Neural crest cell (in vitro differentiated cells): ENCODE results near the gene DLX3. TPM values are rescaled to one million over a fixed set of nuclear protein-coding genes. Genes with fewer than 3 reads are reported as not detected.

ENCODE experiments used
- DNase-seq: peaks from one replicate; pipeline ENCODE4 v3.0.0; 2021; ENCODE audit warnings: low read depth, mixed read lengths, low spot score
- H3K27ac Mint-ChIP-seq: one replicate; pipeline ENCODE4 v1.8.0; 2021; ENCODE audit warnings: mild to moderate bottlenecking, mixed read lengths; ENCODE audit not compliant: unreplicated experiment
- H3K27me3 Mint-ChIP-seq: 2 replicates; pipeline ENCODE4 v1.8.0; 2021; ENCODE audit warnings: low read depth, mild to moderate bottlenecking, mixed read lengths
- H3K36me3 Mint-ChIP-seq: 2 replicates; pipeline ENCODE4 v1.8.0; 2021; ENCODE audit warnings: low read depth, mild to moderate bottlenecking, mixed read lengths
- H3K4me1 Mint-ChIP-seq: 2 replicates; pipeline ENCODE4 v1.8.0; 2021; ENCODE audit warnings: mixed read lengths
- H3K4me3 Mint-ChIP-seq: one replicate; pipeline ENCODE4 v1.8.0; 2021; ENCODE audit warnings: mild to moderate bottlenecking, mixed read lengths
- H3K9me3 Mint-ChIP-seq: 2 replicates; pipeline ENCODE4 v1.8.0; 2021; ENCODE audit warnings: mixed read lengths
- CTCF ChIP-seq: fragments of 200-600 bp; sonication (generic); conservative IDR thresholded peaks from 2 replicates; pipeline ENCODE4 v1.5.0; 2021; ENCODE audit warnings: antibody characterized with exemption, mild to moderate bottlenecking
- total RNA-seq: library from RNA; stranded (reverse); gene quantifications from 2 replicates; pipeline ENCODE4 v1.2.1, GENCODE V29; 2021

Gene DLX3
- total RNA-seq, 1 donor from 2014 or later = 1.0 TPM

- Mint-ChIP-seq H3K36me3 (no peaks in the 10 kb centered on the region), H3K27ac (no peak overlapping the region), H3K4me1 (peaks cover 27% of the 10 kb centered on the region), H3K9me3 (no peaks in the 10 kb centered on the region), H3K27me3 (peaks cover 20% of the 10 kb centered on the region), H3K4me3 (no peak overlapping the region)
- DNase-seq = peak; percentile 96
- TF ChIP-seq CTCF = peak; percentile 94
Measured at GRCh38 chr17:50026837-50027171, 31.8 kb upstream of the DLX3 start.

GRCh38 chr17:50026046-50026675, 31.1 kb upstream of the DLX3 start:
- H3K36me3 Mint-ChIP-seq = no peaks in the 10 kb centered on the region
- no peak overlapping the region for H3K4me3 Mint-ChIP-seq
- H3K27ac Mint-ChIP-seq = no peak overlapping the region
- H3K4me1 Mint-ChIP-seq = peaks cover 27% of the 10 kb centered on the region
- H3K27me3 Mint-ChIP-seq = peaks cover 20% of the 10 kb centered on the region
- DNase-seq = no peak
- no peak for TF ChIP-seq CTCF
- no peaks in the 10 kb centered on the region for H3K9me3 Mint-ChIP-seq

- H3K27me3 Mint-ChIP-seq = peaks cover 18% of the 10 kb centered on the region
- no peak overlapping the region for H3K27ac Mint-ChIP-seq
- peaks cover 27% of the 10 kb centered on the region for H3K4me1 Mint-ChIP-seq
- H3K9me3 Mint-ChIP-seq = no peaks in the 10 kb centered on the region
- H3K36me3 Mint-ChIP-seq = no peaks in the 10 kb centered on the region
- no peak overlapping the region for H3K4me3 Mint-ChIP-seq
- no peak for TF ChIP-seq CTCF
- DNase-seq = no peak
Measured at GRCh38 chr17:50024808-50025207, 29.8 kb upstream of the DLX3 start.

- Mint-ChIP-seq H3K36me3 (no peaks in the 10 kb centered on the region), H3K27ac (no peak overlapping the region), H3K9me3 (no peaks in the 10 kb centered on the region), H3K4me3 (no peak overlapping the region), H3K4me1 (peaks cover 26% of the 10 kb centered on the region), H3K27me3 (peaks cover 16% of the 10 kb centered on the region)
- DNase-seq = no peak
- TF ChIP-seq CTCF = no peak
Measured at GRCh38 chr17:50023520-50023919, 28.5 kb upstream of the DLX3 start.

- peaks cover 7% of the 10 kb centered on the region for H3K27me3 Mint-ChIP-seq
- no peaks in the 10 kb centered on the region for H3K9me3 Mint-ChIP-seq
- no peak for TF ChIP-seq CTCF
- H3K4me1 Mint-ChIP-seq = peaks cover 22% of the 10 kb centered on the region
- H3K36me3 Mint-ChIP-seq = no peaks in the 10 kb centered on the region
- H3K27ac Mint-ChIP-seq = peak overlapping the region; percentile 88
- no peak overlapping the region for H3K4me3 Mint-ChIP-seq
- DNase-seq = no peak
Measured at GRCh38 chr17:50022463-50023130, 27.6 kb upstream of the DLX3 start.
